Uterine smooth muscle cell (primary cell): ENCODE measurements around the gene STPG1. TPM values are rescaled to one million over a fixed set of nuclear protein-coding genes. Genes with fewer than 3 reads are reported as not detected.

ENCODE experiments used
- total RNA-seq: library from RNA; depleted of rRNA; stranded (reverse); fragments of >200 nt; gene quantifications from 2 replicates; pipeline ENCODE4 v1.2.3, GENCODE V29; 2014

Gene STPG1
- 4.6 and 7.0 TPM in 2 replicates for total RNA-seq

GRCh38 chr1:24413350-24414163, at the start of gene STPG1:
STPG1 (minus strand) TSS chr1:24413782; CDS start chr1:24401388, 12,394 bp downstream.

GRCh38 chr1:24415334-24415909, 1.8 kb upstream of the STPG1 start, which contains the start of gene NIPAL3:
NIPAL3 (plus strand) TSS chr1:24415802; CDS start chr1:24419548, 3,746 bp downstream.

GRCh38 chr1:24319312-24319863, 94.2 kb downstream of the STPG1 start, which contains the start of gene GRHL3:
GRHL3 (plus strand) TSS chr1:24319357; CDS start chr1:24319552, 195 bp downstream.

Other genes starting within 250 kb of the STPG1 start
- not detected in 2 replicates for gene IFNLR1, start 226.5 kb downstream of the STPG1 start, total RNA-seq
- gene GRHL3, start 94.4 kb downstream of the STPG1 start, total RNA-seq, result not detected in 2 replicates
- 30.4 and 42.6 TPM in 2 replicates for gene NIPAL3, start 2.0 kb upstream of the STPG1 start, total RNA-seq
- 4.4 and 5.2 TPM in 2 replicates for gene RCAN3, start 89.1 kb upstream of the STPG1 start, total RNA-seq
- not detected in 2 replicates for gene NCMAP, start 142.3 kb upstream of the STPG1 start, total RNA-seq
- gene SRRM1, start 229.5 kb upstream of the STPG1 start, total RNA-seq, result 40.9 and 50.1 TPM in 2 replicates